H9 (cell line): ENCODE results near the gene CCDC28A. TPM values are rescaled to one million over a fixed set of nuclear protein-coding genes. Genes with fewer than 3 reads are reported as not detected.
A peak's percentile ranks its signal among the peaks of the same experiment; 100 is the strongest.

Experiments used
- DNase-seq: peaks from one replicate; pipeline ENCODE4 v3.0.0-alpha.2; 2017
- H2AFZ ChIP-seq: one replicate; pipeline ENCODE4 v1.6.1; 2013; ENCODE audit warnings: mild to moderate bottlenecking, low read length, control low read depth, moderate library complexity
- H2AK5ac ChIP-seq: 2 replicates; pipeline ENCODE4 v1.6.1; 2013; ENCODE audit warnings: low read length, control low read depth, mixed read lengths; ENCODE audit not compliant: insufficient read length
- H2BK120ac ChIP-seq: one replicate; pipeline ENCODE4 v1.6.1; 2013; ENCODE audit warnings: low read depth, mild to moderate bottlenecking, low read length, control low read depth, inconsistent platforms; ENCODE audit not compliant: poor library complexity, severe bottlenecking
- H2BK12ac ChIP-seq: 2 replicates; pipeline ENCODE4 v1.6.1; 2013; ENCODE audit warnings: low read length, control low read depth, mixed read lengths, low read depth; ENCODE audit not compliant: insufficient read length
- H2BK15ac ChIP-seq: 2 replicates; pipeline ENCODE4 v1.6.1; 2013; ENCODE audit warnings: low read depth, low read length, control low read depth
- H2BK20ac ChIP-seq: one replicate; pipeline ENCODE4 v1.6.1; 2013; ENCODE audit warnings: low read depth, mild to moderate bottlenecking, low read length, control low read depth, inconsistent platforms; ENCODE audit not compliant: poor library complexity, severe bottlenecking
- H2BK5ac ChIP-seq: 2 replicates; pipeline ENCODE4 v1.6.1; 2013; ENCODE audit warnings: low read length, control low read depth, mixed read lengths; ENCODE audit not compliant: insufficient read length
- H3K14ac ChIP-seq: 2 replicates; pipeline ENCODE4 v1.6.1; 2013; ENCODE audit warnings: low read length, control low read depth; ENCODE audit not compliant: insufficient read depth
- H3K18ac ChIP-seq: 2 replicates; pipeline ENCODE4 v1.6.1; 2013; ENCODE audit warnings: low read depth, mild to moderate bottlenecking, mixed read lengths, low read length, control low read depth; ENCODE audit not compliant: insufficient read length
- H3K23ac ChIP-seq: 2 replicates; pipeline ENCODE4 v1.6.1; 2013; ENCODE audit warnings: low read length, control low read depth, mixed read lengths, low read depth; ENCODE audit not compliant: insufficient read length
- H3K23me2 ChIP-seq: 2 replicates; pipeline ENCODE4 v1.6.1; 2013; ENCODE audit warnings: low read depth, mild to moderate bottlenecking, mixed read lengths, low read length, control low read depth; ENCODE audit not compliant: insufficient read length, poor library complexity, severe bottlenecking
- H3K27ac ChIP-seq: 2 replicates; pipeline ENCODE4 v1.5.1; 2013; ENCODE audit warnings: low read length, control low read depth, mixed read lengths, low read depth; ENCODE audit not compliant: insufficient read length
- H3K27me3 ChIP-seq: 2 replicates; pipeline ENCODE4 v1.6.1; 2013; ENCODE audit warnings: low read length, control low read depth, inconsistent platforms; ENCODE audit not compliant: insufficient read depth
- H3K4ac ChIP-seq: 2 replicates; pipeline ENCODE4 v1.6.1; 2013; ENCODE audit warnings: low read depth, mild to moderate bottlenecking, control low read depth, inconsistent platforms, low read length, moderate library complexity
- H3K4me1 ChIP-seq: 2 replicates; pipeline ENCODE4 v1.6.1; 2013; ENCODE audit warnings: low read length, control low read depth, inconsistent platforms; ENCODE audit not compliant: insufficient read depth
- H3K4me2 ChIP-seq: 2 replicates; pipeline ENCODE4 v1.6.1; 2013; ENCODE audit warnings: low read length, control low read depth, mixed read lengths; ENCODE audit not compliant: insufficient read length, insufficient read depth
- H3K56ac ChIP-seq: 2 replicates; pipeline ENCODE4 v1.6.1; 2013; ENCODE audit warnings: low read depth, mild to moderate bottlenecking, mixed read lengths, low read length, control low read depth; ENCODE audit not compliant: insufficient read length
- H3K79me1 ChIP-seq: 2 replicates; pipeline ENCODE4 v1.6.1; 2013; ENCODE audit warnings: low read depth, mild to moderate bottlenecking, moderate library complexity, low read length, control low read depth, inconsistent platforms; ENCODE audit not compliant: insufficient read depth, poor library complexity, severe bottlenecking
- H3K79me2 ChIP-seq: 2 replicates; pipeline ENCODE4 v1.6.1; 2013; ENCODE audit warnings: low read length, control low read depth, inconsistent platforms; ENCODE audit not compliant: insufficient read depth
- H3K9ac ChIP-seq: 2 replicates; pipeline ENCODE4 v1.6.1; 2013; ENCODE audit warnings: low read length, control low read depth, mixed read lengths; ENCODE audit not compliant: insufficient read length; ENCODE audit errors: extremely low read depth
- H3K9me3 ChIP-seq: one replicate; pipeline ENCODE4 v1.6.1; 2013; ENCODE audit warnings: low read depth, low read length, inconsistent platforms; ENCODE audit not compliant: control insufficient read depth
- H3T11ph ChIP-seq: one replicate; pipeline ENCODE4 v1.6.1; 2013; ENCODE audit warnings: mild to moderate bottlenecking, low read length, control low read depth, inconsistent platforms
- H4K20me1 ChIP-seq: one replicate; pipeline ENCODE4 v1.6.1; 2013; ENCODE audit not compliant: control insufficient read depth, insufficient read length, insufficient read depth
- H4K5ac ChIP-seq: 2 replicates; pipeline ENCODE4 v1.6.1; 2013; ENCODE audit warnings: low read depth, mild to moderate bottlenecking, mixed read lengths, low read length, control low read depth; ENCODE audit not compliant: insufficient read length
- H4K8ac ChIP-seq: replicated peaks from 2 replicates; pipeline ENCODE4 v1.6.1; 2013; ENCODE audit warnings: low read length, control low read depth, mixed read lengths, low read depth; ENCODE audit not compliant: insufficient read length
- H4K91ac ChIP-seq: 2 replicates; pipeline ENCODE4 v1.6.1; 2013; ENCODE audit warnings: low read depth, mild to moderate bottlenecking, moderate library complexity, mixed read lengths, low read length, control low read depth; ENCODE audit not compliant: insufficient read length
- H3K27ac Mint-ChIP-seq, 3 experiments: 2 replicates in 2 of 3; 3 replicates in 1 of 3; pipeline ENCODE4 v1.8.0; 2020 to 2021; ENCODE audit warnings: mixed read lengths in 3 of 3, mild to moderate bottlenecking in 1 of 3, moderate library complexity in 1 of 3
- H3K27me3 Mint-ChIP-seq: 2 replicates; pipeline ENCODE4 v1.8.0; 2021; ENCODE audit warnings: low read depth, mild to moderate bottlenecking, moderate library complexity, mixed read lengths
- H3K36me3 Mint-ChIP-seq, 3 experiments: 2 replicates in 2 of 3; 3 replicates in 1 of 3; pipeline ENCODE4 v1.8.0; 2020 to 2021; ENCODE audit warnings: low read depth in 3 of 3, mixed read lengths in 3 of 3; ENCODE audit not compliant: insufficient read depth in 1 of 3
- H3K4me1 Mint-ChIP-seq, 2 experiments: 2 replicates each; pipeline ENCODE4 v1.8.0; 2020; ENCODE audit warnings: mixed read lengths in 2 of 2
- H3K4me3 Mint-ChIP-seq, 2 experiments: 2 replicates in 1 of 2; 3 replicates in 1 of 2; pipeline ENCODE4 v1.8.0; 2020 to 2021; ENCODE audit warnings: mild to moderate bottlenecking in 2 of 2, mixed read lengths in 2 of 2, moderate library complexity in 1 of 2
- H3K9me3 Mint-ChIP-seq, 2 experiments: 2 replicates in 1 of 2; 3 replicates in 1 of 2; pipeline ENCODE4 v1.8.0; 2020; ENCODE audit warnings: mild to moderate bottlenecking in 2 of 2, mixed read lengths in 2 of 2, moderate library complexity in 1 of 2
- CTCF ChIP-seq: fragments of 200-600 bp; sonication (generic); conservative IDR thresholded peaks from 3 replicates; pipeline ENCODE4 v1.8.0; 2021; ENCODE audit warnings: antibody characterized with exemption, mild to moderate bottlenecking
- WGBS: extraction: QIAGEN DNeasy Blood & Tissue Kit; methylation state at CpG from one replicate; pipeline ENCODE4 v1.1.7; 2013; ENCODE audit warnings: missing lambda C conversion rate, low lambda C conversion rate, mixed read lengths; ENCODE audit not compliant: insufficient read length; ENCODE audit errors: extremely low coverage; 5-methylcytosine and 5-hydroxymethylcytosine counted together
- total RNA-seq: library from RNA; stranded (reverse); gene quantifications from 2 replicates; pipeline ENCODE4 v1.2.1, GENCODE V29; 2021

The CCDC28A gene
- total RNA-seq, 1 experiment from 2014 or later, result 12.9 TPM

GRCh38 chr6:138772596-138773176 lies 883 bp upstream of the CCDC28A start:
- Histone ChIP-seq H3K27me3 (no peaks in the 10 kb centered on the region), H3K56ac (no peak overlapping the region), H2BK12ac (no peak overlapping the region), H3K9ac (peak overlapping the region; percentile 94), H2AK5ac (no peak overlapping the region), H3K23ac (no peak overlapping the region), H2BK20ac (no peak overlapping the region), H3K9me3 (no peaks in the 10 kb centered on the region), H3K4me1 (no peaks in the 10 kb centered on the region), H3T11ph (no peak overlapping the region), H4K91ac (no peak overlapping the region), H3K18ac (no peak overlapping the region), H2AFZ (no peak overlapping the region), H4K5ac (no peak overlapping the region), H3K4me2 (peak overlapping the region; percentile 75), H3K14ac (no peak overlapping the region), H4K20me1 (no peaks in the 10 kb centered on the region), H2BK120ac (no peak overlapping the region), H3K79me1 (no peaks in the 10 kb centered on the region), H2BK5ac (no peak overlapping the region), H2BK15ac (no peak overlapping the region), H3K23me2 (peaks cover 3% of the 10 kb centered on the region), H3K27ac (no peak overlapping the region), H3K79me2 (no peaks in the 10 kb centered on the region), H3K4ac (no peak overlapping the region), H4K8ac (no peak overlapping the region)
- no peaks in the 10 kb centered on the region for H3K27me3 Mint-ChIP-seq
- no peaks in the 10 kb centered on the region for H3K9me3 Mint-ChIP-seq
- no peaks in the 10 kb centered on the region for H3K36me3 Mint-ChIP-seq
- DNase-seq, result no peak
- no CpG with 5 or more reads among the region's 8 CpGs for WGBS
- peak overlapping the region; percentile 87 to 100 (median 100); a peak in 6 of 7 replicates for H3K27ac Mint-ChIP-seq
- no peak for TF ChIP-seq CTCF
- peaks cover 10 to 19% of the 10 kb centered on the region in 2 experiments for H3K4me1 Mint-ChIP-seq
- peak overlapping the region; percentile 100 for H3K4me3 Mint-ChIP-seq
